HEK293 (cell line): ENCODE measurements around the gene TRAPPC13.
"Not testable (repeated sequence)": the region's sequence is repeated elsewhere in the genome, so short reads cannot be mapped to it uniquely, and the experiment has no call there.

Experiments used
- CTCF ChIA-PET: fragments of 350-600 bp; formaldehyde crosslinking; extraction: SDS; loops from one replicate; lab custom pipeline; 2021; ENCODE audit warnings: antibody characterized with exemption; lab: Yijun Ruan, JAX
- POLR2A ChIA-PET: fragments of 300-600 bp; formaldehyde crosslinking; extraction: SDS; loops from one replicate; lab custom pipeline; 2020; ENCODE audit warnings: antibody characterized with exemption, inconsistent platforms; lab: Yijun Ruan, JAX
- H3K27ac ChIP-seq: fragments of 200-500 bp; sonication (Bioruptor generic); 2 replicates; pipeline ENCODE4 v1.5.1; 2014; ENCODE audit warnings: low read depth, low read length, control low read depth, inconsistent platforms; ENCODE audit errors: extremely low read depth
- H3K36me3 ChIP-seq, 2 experiments: fragments of 200-500 bp in 1 of 2; sonication (Bioruptor generic) in 1 of 2; 1 replicate in 1 of 2; 2 replicates in 1 of 2; pipeline ENCODE4 v1.5.1; 2014 to 2017; ENCODE audit warnings: inconsistent platforms in 2 of 2, low read length in 2 of 2; ENCODE audit not compliant: control insufficient read depth in 2 of 2, insufficient read depth in 1 of 2
- H3K4me1 ChIP-seq: fragments of 200-500 bp; sonication (Bioruptor generic); 2 replicates; pipeline ENCODE4 v1.5.1; 2014; ENCODE audit warnings: mild to moderate bottlenecking, low read length, inconsistent platforms; ENCODE audit not compliant: control insufficient read depth, insufficient read depth
- H3K4me3 ChIP-seq: 2 replicates; pipeline ENCODE4 v1.5.1; 2011; ENCODE audit warnings: low read depth, mild to moderate bottlenecking, control low read depth, low read length, moderate library complexity
- H3K9me3 ChIP-seq: fragments of 200-500 bp; sonication (Bioruptor generic); 2 replicates; pipeline ENCODE4 v1.5.1; 2014; ENCODE audit warnings: low read depth, low read length, inconsistent platforms; ENCODE audit not compliant: control insufficient read depth, insufficient read depth
- GLIS2 ChIP-seq: fragments of 450-650 bp; formaldehyde crosslinking; IDR thresholded peaks from 2 replicates; pipeline ENCODE4 v1.5.1; 2016; ENCODE audit warnings: missing biosample characterization, missing genetic modification characterization
- MYNN ChIP-seq: fragments of 450-650 bp; formaldehyde crosslinking; IDR thresholded peaks from 2 replicates; pipeline ENCODE4 v1.5.1; 2016; ENCODE audit warnings: missing biosample characterization, missing genetic modification characterization, borderline replicate concordance
- OVOL3 ChIP-seq: fragments of 450-650 bp; formaldehyde crosslinking; IDR thresholded peaks from 2 replicates; pipeline ENCODE4 v1.5.1; 2016; ENCODE audit warnings: missing biosample characterization, missing genetic modification characterization
- SETDB1 ChIP-seq: IDR thresholded peaks from one replicate; pipeline ENCODE4 v1.6.1; 2017; ENCODE audit warnings: mild to moderate bottlenecking, low read length, moderate library complexity, mixed read lengths; ENCODE audit not compliant: insufficient read length
- ZBTB20 ChIP-seq: fragments of 450-650 bp; formaldehyde crosslinking; IDR thresholded peaks from 2 replicates; pipeline ENCODE4 v1.5.1; 2016; ENCODE audit warnings: missing biosample characterization, missing genetic modification characterization
- ZFP3 ChIP-seq: fragments of 450-650 bp; formaldehyde crosslinking; IDR thresholded peaks from 2 replicates; pipeline ENCODE4 v1.5.1; 2016; ENCODE audit warnings: low read depth, missing biosample characterization, missing genetic modification characterization
- ZFP69B ChIP-seq: fragments of 450-650 bp; formaldehyde crosslinking; IDR thresholded peaks from 2 replicates; pipeline ENCODE4 v1.5.1; 2016; ENCODE audit warnings: missing biosample characterization, missing genetic modification characterization
- ZNF157 ChIP-seq: fragments of 450-650 bp; formaldehyde crosslinking; IDR thresholded peaks from 2 replicates; pipeline ENCODE4 v1.5.1; 2016; ENCODE audit warnings: missing biosample characterization, missing genetic modification characterization
- ZNF2 ChIP-seq: fragments of 450-650 bp; formaldehyde crosslinking; IDR thresholded peaks from 2 replicates; pipeline ENCODE4 v1.5.1; 2016; ENCODE audit warnings: missing biosample characterization, missing genetic modification characterization
- ZNF223 ChIP-seq: fragments of 450-650 bp; formaldehyde crosslinking; IDR thresholded peaks from 2 replicates; pipeline ENCODE4 v1.5.1; 2016; ENCODE audit warnings: missing biosample characterization, missing genetic modification characterization
- ZNF24 ChIP-seq: fragments of 450-650 bp; formaldehyde crosslinking; IDR thresholded peaks from 2 replicates; pipeline ENCODE4 v1.5.1; 2016; ENCODE audit warnings: missing biosample characterization, missing genetic modification characterization
- ZNF248 ChIP-seq: fragments of 450-650 bp; formaldehyde crosslinking; IDR thresholded peaks from 2 replicates; pipeline ENCODE4 v1.5.1; 2017; ENCODE audit warnings: missing biosample characterization, missing genetic modification characterization
- ZNF658 ChIP-seq: fragments of 450-650 bp; formaldehyde crosslinking; IDR thresholded peaks from 2 replicates; pipeline ENCODE4; 2016; ENCODE audit warnings: missing biosample characterization, missing genetic modification characterization
- ZNF701 ChIP-seq: fragments of 450-650 bp; formaldehyde crosslinking; IDR thresholded peaks from 2 replicates; pipeline ENCODE4 v1.5.1; 2016; ENCODE audit warnings: missing biosample characterization, missing genetic modification characterization
- ZNF777 ChIP-seq: fragments of 450-650 bp; formaldehyde crosslinking; IDR thresholded peaks from 2 replicates; pipeline ENCODE4 v1.5.1; 2017; ENCODE audit warnings: missing biosample characterization, missing genetic modification characterization, borderline replicate concordance
- TF ChIP-seq, protein P1 (sequence below): fragments of 450-650 bp; formaldehyde crosslinking; IDR thresholded peaks from 2 replicates; pipeline ENCODE4 v1.5.1; 2016; ENCODE audit warnings: missing biosample characterization, missing genetic modification characterization

Gene TRAPPC13

DNA sequence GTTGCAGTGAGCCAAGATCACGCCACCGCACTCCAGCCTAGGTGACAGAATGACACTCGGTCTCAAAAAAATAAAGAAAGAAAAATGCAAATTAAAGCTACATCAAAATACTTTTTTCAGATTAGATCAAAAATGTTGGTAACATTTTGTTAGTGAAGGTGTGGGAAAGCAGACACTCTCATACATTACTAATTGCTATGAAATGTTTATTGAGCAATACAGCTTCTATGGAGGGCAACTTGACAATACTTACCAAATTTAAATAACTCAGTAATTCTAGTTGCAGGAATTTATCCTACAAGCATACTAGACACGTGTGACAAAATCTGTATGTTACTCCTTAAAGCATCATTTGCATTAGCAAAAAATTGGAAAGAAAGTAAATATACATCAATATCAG, 4.8 kb upstream of the TRAPPC13 start:
- H3K4me3 ChIP-seq: no peak overlapping the region
- H3K36me3 ChIP-seq: peaks cover 18 to 23% of the 10 kb centered on the region in 2 experiments
- peaks cover 2% of the 10 kb centered on the region; the same call in 1 of the 2 replicates for H3K4me1 ChIP-seq
- ChIA-PET CTCF (interaction anchor here (0.6 to 1.1 kb wide), 2 partner anchors 31 to 123 kb away, joined by 3 to 4 read pairs; no protein-coding TSS in a partner anchor), POLR2A (no interaction called here)
- H3K27ac ChIP-seq: no peak overlapping the region
- no peaks in the 10 kb centered on the region for H3K9me3 ChIP-seq
- TF ChIP-seq ZNF157 (tag by site-specific recombination) (no peak), MYNN (tag by site-specific recombination) (no peak), OVOL3 (no peak), ZNF777 (no peak), ZNF701 (no peak), ZNF2 (tag by site-specific recombination) (no peak), ZNF248 (tag by site-specific recombination) (no peak), GLIS2 (tag by site-specific recombination) (no peak), ZFP3 (tag by site-specific recombination) (no peak), ZNF24 (no peak), SETDB1 (no peak)

DNA sequence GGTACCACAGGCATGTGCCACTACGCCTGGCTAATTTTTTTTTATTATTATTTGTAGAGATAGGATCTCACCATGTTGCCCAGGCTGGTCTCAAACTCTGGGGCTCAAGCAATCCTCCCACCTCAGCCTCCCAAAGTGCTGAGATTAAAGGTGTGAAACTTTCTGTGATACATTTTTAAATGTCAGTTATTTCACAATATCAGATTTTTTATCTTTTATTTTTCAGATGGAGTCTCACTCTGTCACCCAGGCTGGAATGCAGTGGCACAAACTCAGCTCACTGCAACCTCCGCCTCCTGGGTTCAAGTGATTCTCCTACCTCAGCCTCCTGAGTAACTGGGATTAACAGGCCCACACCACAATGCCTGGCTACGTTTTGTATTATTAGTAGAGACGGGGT, 2.9 kb upstream of the TRAPPC13 start:
- CTCF ChIA-PET, POLR2A ChIA-PET, H3K4me1 ChIP-seq, H3K9me3 ChIP-seq, H3K27ac ChIP-seq, H3K36me3 ChIP-seq, H3K4me3 ChIP-seq: not testable (repeated sequence)

DNA sequence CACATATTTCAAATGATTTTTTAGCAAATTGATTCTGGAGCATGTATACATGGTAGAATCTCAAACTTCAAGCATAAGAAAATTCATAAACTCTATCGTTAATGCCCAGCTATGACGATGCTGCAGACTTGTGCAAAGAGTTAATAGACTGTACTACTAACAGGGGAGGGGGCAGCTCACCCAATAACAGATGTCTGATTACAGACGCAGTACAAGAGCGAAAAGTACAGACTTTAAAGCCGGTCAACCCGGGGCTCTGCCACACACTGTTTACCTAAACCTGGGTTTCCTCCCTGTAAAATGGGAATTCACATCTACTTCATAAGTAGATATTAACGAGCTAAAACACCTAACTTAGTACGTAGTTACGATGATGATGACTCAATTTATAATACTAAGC, 1.3 kb upstream of the TRAPPC13 start:
- ChIA-PET POLR2A (interaction anchor here (0.5 to 1.2 kb wide), 8 partner anchors 13 to 100 kb away, joined by 3 to 7 read pairs (median 3); partner anchors contain the start of genes CENPK and PPWD1), CTCF (interaction anchor here (1.3 kb wide), 1 partner anchor 39 kb away, joined by 4 read pairs; no protein-coding TSS in a partner anchor)
- H3K27ac ChIP-seq: no peak overlapping the region

More for the DNA sequence above, 1.3 kb upstream of the TRAPPC13 start:
- no peaks in the 10 kb centered on the region; a peak in 1 of 3 replicates for H3K36me3 ChIP-seq
- TF ChIP-seq, protein P1, sequence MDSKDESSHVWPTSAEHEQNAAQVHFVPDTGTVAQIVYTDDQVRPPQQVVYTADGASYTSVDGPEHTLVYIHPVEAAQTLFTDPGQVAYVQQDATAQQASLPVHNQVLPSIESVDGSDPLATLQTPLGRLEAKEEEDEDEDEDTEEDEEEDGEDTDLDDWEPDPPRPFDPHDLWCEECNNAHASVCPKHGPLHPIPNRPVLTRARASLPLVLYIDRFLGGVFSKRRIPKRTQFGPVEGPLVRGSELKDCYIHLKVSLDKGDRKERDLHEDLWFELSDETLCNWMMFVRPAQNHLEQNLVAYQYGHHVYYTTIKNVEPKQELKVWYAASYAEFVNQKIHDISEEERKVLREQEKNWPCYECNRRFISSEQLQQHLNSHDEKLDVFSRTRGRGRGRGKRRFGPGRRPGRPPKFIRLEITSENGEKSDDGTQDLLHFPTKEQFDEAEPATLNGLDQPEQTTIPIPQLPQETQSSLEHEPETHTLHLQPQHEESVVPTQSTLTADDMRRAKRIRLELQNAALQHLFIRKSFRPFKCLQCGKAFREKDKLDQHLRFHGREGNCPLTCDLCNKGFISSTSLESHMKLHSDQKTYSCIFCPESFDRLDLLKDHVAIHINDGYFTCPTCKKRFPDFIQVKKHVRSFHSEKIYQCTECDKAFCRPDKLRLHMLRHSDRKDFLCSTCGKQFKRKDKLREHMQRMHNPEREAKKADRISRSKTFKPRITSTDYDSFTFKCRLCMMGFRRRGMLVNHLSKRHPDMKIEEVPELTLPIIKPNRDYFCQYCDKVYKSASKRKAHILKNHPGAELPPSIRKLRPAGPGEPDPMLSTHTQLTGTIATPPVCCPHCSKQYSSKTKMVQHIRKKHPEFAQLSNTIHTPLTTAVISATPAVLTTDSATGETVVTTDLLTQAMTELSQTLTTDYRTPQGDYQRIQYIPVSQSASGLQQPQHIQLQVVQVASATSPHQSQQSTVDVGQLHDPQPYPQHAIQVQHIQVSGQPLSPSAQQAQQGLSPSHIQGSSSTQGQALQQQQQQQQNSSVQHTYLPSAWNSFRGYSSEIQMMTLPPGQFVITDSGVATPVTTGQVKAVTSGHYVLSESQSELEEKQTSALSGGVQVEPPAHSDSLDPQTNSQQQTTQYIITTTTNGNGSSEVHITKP (tag by site-specific recombination): peak; percentile 58; the same call in 1 of the 2 replicates
- TF ChIP-seq ZFP69B (tag by site-specific recombination): no peak
- TF ChIP-seq ZNF223: no peak
- no peak for TF ChIP-seq ZNF658
- TF ChIP-seq ZBTB20 (tag by site-specific recombination): peak; percentile 64
- peak overlapping the region; percentile 98 for H3K4me3 ChIP-seq
- peaks cover 2% of the 10 kb centered on the region; the same call in 1 of the 2 replicates for H3K4me1 ChIP-seq
- no peaks in the 10 kb centered on the region for H3K9me3 ChIP-seq
